Parathyroid adenoma (tissue), 2 donors: ENCODE data around the gene MRPL1.
A peak's percentile ranks its signal among the peaks of the same experiment; 100 is the strongest.

Experiments used
- H2AFZ ChIP-seq: fragments of 300-600 bp; sonication (generic); one replicate; pipeline ENCODE4 v1.7.0; 2017; ENCODE audit warnings: antibody characterized with exemption, mild to moderate bottlenecking
- H3K27ac ChIP-seq: fragments of 300-600 bp; sonication (generic); one replicate; pipeline ENCODE4 v1.7.0; 2017
- H3K27me3 ChIP-seq: fragments of 300-600 bp; sonication (generic); one replicate; pipeline ENCODE4 v1.7.0; 2017; ENCODE audit warnings: low read length; ENCODE audit not compliant: control insufficient read depth, insufficient read depth
- H3K36me3 ChIP-seq: fragments of 300-600 bp; sonication (generic); one replicate; pipeline ENCODE4 v1.7.0; 2017; ENCODE audit warnings: low read length; ENCODE audit not compliant: control insufficient read depth, insufficient read depth
- H3K4me1 ChIP-seq: fragments of 300-600 bp; sonication (generic); one replicate; pipeline ENCODE4 v1.7.0; 2017; ENCODE audit warnings: control low read depth
- H3K4me2 ChIP-seq: fragments of 300-600 bp; sonication (generic); one replicate; pipeline ENCODE4 v1.7.0; 2017; ENCODE audit warnings: low read length
- H3K4me3 ChIP-seq: fragments of 300-600 bp; sonication (generic); one replicate; pipeline ENCODE4 v1.7.0; 2017; ENCODE audit warnings: low read depth, low read length
- H3K79me2 ChIP-seq: fragments of 300-600 bp; sonication (generic); one replicate; pipeline ENCODE4 v1.7.0; 2017; ENCODE audit warnings: control low read depth
- H3K9ac ChIP-seq: fragments of 300-600 bp; sonication (generic); one replicate; pipeline ENCODE4 v1.7.0; 2017; ENCODE audit warnings: mild to moderate bottlenecking
- H3K9me3 ChIP-seq: fragments of 300-600 bp; sonication (generic); one replicate; pipeline ENCODE4 v1.7.0; 2017; ENCODE audit warnings: low read length; ENCODE audit not compliant: control insufficient read depth
- CTCF ChIP-seq: fragments of 300-600 bp; sonication (generic); IDR thresholded peaks from one replicate; pipeline ENCODE4 v1.7.0; 2017; ENCODE audit warnings: antibody characterized with exemption, mild to moderate bottlenecking
- donor health status: primary hyperparathyroidism.

Gene MRPL1

GRCh38 chr4:77818073-77818601 lies 44.5 kb upstream of the MRPL1 start:
- TF ChIP-seq CTCF, result peak; percentile 27
- Histone ChIP-seq H3K79me2 (peaks cover 4% of the 10 kb centered on the region), H3K4me1 (peaks cover 2% of the 10 kb centered on the region), H2AFZ (peak overlapping the region; percentile 69), H3K9ac (peak overlapping the region; percentile 28), H3K27ac (peak overlapping the region; percentile 90), H3K27me3 (no peaks in the 10 kb centered on the region), H3K9me3 (no peaks in the 10 kb centered on the region), H3K4me2 (peak overlapping the region; percentile 67), H3K36me3 (no peaks in the 10 kb centered on the region), H3K4me3 (peak overlapping the region; percentile 71)

DNA sequence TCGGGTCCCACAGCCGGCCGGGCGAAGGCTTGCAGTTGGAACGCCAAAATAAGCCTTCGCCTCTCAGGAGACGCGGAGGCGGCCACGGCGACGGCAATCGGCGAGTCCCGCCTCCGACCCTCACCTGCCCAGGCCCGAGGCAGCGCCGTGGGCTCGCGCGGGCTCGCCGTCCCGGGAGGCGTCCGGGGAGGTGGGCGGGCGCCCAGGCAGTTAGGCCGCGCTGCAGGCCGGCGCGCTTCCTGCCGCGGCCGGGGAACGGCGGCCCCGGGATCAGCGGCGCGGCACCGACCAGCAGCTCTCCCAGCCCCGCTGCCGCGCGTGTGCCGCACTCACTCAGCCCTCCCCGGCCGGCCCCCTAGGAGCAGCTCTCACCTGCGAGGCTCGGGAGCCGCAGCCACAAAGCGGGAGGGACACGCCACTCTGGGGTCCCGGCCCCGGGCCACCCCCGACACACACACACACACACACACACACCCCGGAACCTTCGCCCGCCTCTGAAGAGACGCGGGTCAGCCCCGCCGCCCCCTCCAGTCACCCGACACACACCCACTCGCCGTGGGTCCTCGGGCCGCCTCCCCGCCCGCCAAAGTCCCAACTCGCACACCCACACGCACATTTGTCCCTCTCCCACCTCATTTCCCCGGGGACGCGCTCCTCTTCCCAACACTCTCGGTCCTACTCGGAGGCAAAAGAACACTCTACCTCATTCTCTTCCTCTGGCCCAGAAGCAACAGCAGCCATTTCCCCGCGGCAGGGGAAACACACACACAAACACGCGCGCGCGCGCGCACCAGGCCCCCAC lies 43.8 kb upstream of the MRPL1 start, which contains the start of gene CNOT6L:
Gene CNOT6L (minus strand): TSS at position 767 of the 802 bp plus-strand sequence. CDS start 60 bp downstream, at position 707.
- Histone ChIP-seq H3K27ac (peak within 1 kb of the TSS; percentile 93), H3K4me1 (peaks cover 2% of the 10 kb centered on the region), H3K4me3 (peak within 1 kb of the TSS; percentile 78), H3K4me2 (peak within 1 kb of the TSS; percentile 74), H2AFZ (peak within 1 kb of the TSS; percentile 86), H3K79me2 (peaks cover 4% of the 10 kb centered on the region), H3K9me3 (no peaks in the 10 kb centered on the region), H3K27me3 (no peaks in the 10 kb centered on the region), H3K9ac (peak within 1 kb of the TSS; percentile 72), H3K36me3 (no peaks in the 10 kb centered on the region)
- TF ChIP-seq CTCF, result no peak

- Histone ChIP-seq H3K27me3 (no peaks in the 10 kb centered on the region), H3K79me2 (peaks cover 4% of the 10 kb centered on the region), H3K4me3 (peak overlapping the region; percentile 78), H3K27ac (peak overlapping the region; percentile 93), H3K4me2 (peak overlapping the region; percentile 74), H3K9ac (peak overlapping the region; percentile 11), H2AFZ (peak overlapping the region; percentile 86), H3K9me3 (no peaks in the 10 kb centered on the region), H3K36me3 (no peaks in the 10 kb centered on the region), H3K4me1 (peaks cover 2% of the 10 kb centered on the region)
- TF ChIP-seq CTCF, result no peak
These were observed 43.2 kb upstream of the MRPL1 start for GRCh38 chr4:77819404-77819842.

DNA sequence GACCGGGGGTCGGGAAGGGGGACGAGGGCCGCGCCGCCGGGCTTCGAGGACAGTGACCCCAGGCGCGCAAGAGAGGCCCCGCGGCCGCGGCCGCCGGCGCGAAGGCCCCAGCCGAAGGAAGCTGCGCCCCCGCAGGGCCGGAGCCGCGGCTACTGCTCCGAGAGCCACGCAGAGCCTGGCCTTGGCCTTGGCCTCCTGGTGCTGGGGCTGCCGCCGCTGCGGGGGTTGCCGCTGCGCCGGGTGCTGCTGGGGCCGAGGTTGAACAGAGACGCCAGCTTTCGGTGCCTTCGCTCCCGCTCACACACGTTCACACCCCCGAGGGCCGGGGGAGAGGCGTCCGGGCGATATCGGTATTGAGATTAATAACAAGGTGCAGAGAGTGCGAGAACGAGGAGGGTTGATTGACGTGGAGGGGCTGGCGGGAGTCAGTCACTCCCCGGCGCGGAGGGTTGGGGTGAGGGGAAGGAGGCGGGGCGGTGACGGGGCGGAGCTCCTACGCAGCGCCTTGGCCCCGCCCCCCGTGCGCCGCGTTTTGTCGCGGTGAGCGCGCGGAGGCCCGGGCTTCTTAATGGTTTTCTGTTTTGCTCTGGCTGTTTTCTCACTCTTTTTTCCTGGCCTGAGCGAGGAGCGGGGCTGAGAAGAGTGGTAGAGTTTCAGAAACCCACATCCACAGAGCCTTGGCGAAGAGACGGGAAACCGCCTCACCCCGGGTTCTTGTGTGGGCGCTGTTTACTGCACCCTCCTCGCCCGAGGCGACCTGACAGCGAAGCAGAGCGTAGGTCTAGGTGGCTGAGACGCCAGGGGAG lies 42.6 kb upstream of the MRPL1 start:
- peak overlapping the region; percentile 78 for H3K4me3 ChIP-seq
- peak overlapping the region; percentile 74 for H3K4me2 ChIP-seq

More for the DNA sequence above, 42.6 kb upstream of the MRPL1 start:
- no peak for TF ChIP-seq CTCF
- Histone ChIP-seq H3K27me3 (no peaks in the 10 kb centered on the region), H3K9me3 (no peaks in the 10 kb centered on the region), H3K36me3 (no peaks in the 10 kb centered on the region), H3K27ac (peak overlapping the region; percentile 93), H3K4me1 (peaks cover 2% of the 10 kb centered on the region), H3K79me2 (peaks cover 4% of the 10 kb centered on the region), H3K9ac (peak overlapping the region; percentile 72), H2AFZ (peak overlapping the region; percentile 86)
